Measurements from ENCODE around the gene ABCB9. TPM values are rescaled to one million over a fixed set of nuclear protein-coding genes. Genes with fewer than 3 reads are reported as not detected.
A peak's percentile ranks its signal among the peaks of the same experiment; 100 is the strongest.

Gene ABCB9
- total and polyA plus RNA-seq, 5 donors from 2014 or later: 0.47 to 5.3 (median 0.91) TPM

- Mint-ChIP-seq H3K36me3 (peaks cover 24% of the 10 kb centered on the region), H3K27ac (no peak overlapping the region), H3K27me3 (no peaks in the 10 kb centered on the region), H3K4me3 (no peak overlapping the region), H3K4me1 (no peaks in the 10 kb centered on the region), H3K9me3 (no peaks in the 10 kb centered on the region)
- Histone ChIP-seq H3K4me3 (ENCODE audit: low read depth, low read length) (no peak overlapping the region), H3K36me3 (ENCODE audit: control insufficient read depth, insufficient read depth, low read length) (peaks cover 38% of the 10 kb centered on the region), H3K4me1 (ENCODE audit: control insufficient read depth, insufficient read depth, low read length, poor library complexity, severe bottlenecking) (no peaks in the 10 kb centered on the region), H3K9me3 (ENCODE audit: control insufficient read depth in 2 of 2, low read length in 2 of 2) (no peaks in the 10 kb centered on the region), H3K27ac (ENCODE audit: insufficient read depth, low read length, poor library complexity, severe bottlenecking) (no peak overlapping the region), H3K27me3 (ENCODE audit: control insufficient read depth, insufficient read depth, low read length) (no peaks in the 10 kb centered on the region)
- DNase-seq: no peak
- no peak for ATAC-seq (ENCODE audit: low read depth in 2 of 2)
Measured at GRCh38 chr12:123005081-123005626, 38.9 kb upstream of the ABCB9 start.

GRCh38 chr12:123004287-123004686 lies 38.0 kb upstream of the ABCB9 start:
- DNase-seq (no peak), ATAC-seq (ENCODE audit: low read depth in 2 of 2) (no peak)
- Mint-ChIP-seq H3K27me3 (no peaks in the 10 kb centered on the region), H3K9me3 (no peaks in the 10 kb centered on the region), H3K27ac (no peak overlapping the region), H3K4me3 (no peak overlapping the region), H3K4me1 (no peaks in the 10 kb centered on the region), H3K36me3 (peaks cover 23% of the 10 kb centered on the region)
- no peaks in the 10 kb centered on the region for H3K9me3 ChIP-seq (ENCODE audit: control insufficient read depth in 2 of 2, low read length in 2 of 2)
- no peak overlapping the region for H3K4me3 ChIP-seq (ENCODE audit: low read depth, low read length)
- no peak overlapping the region for H3K27ac ChIP-seq (ENCODE audit: insufficient read depth, low read length, poor library complexity, severe bottlenecking)
- no peaks in the 10 kb centered on the region for H3K27me3 ChIP-seq (ENCODE audit: control insufficient read depth, insufficient read depth, low read length)
- H3K36me3 ChIP-seq (ENCODE audit: control insufficient read depth, insufficient read depth, low read length): peaks cover 35% of the 10 kb centered on the region
- H3K4me1 ChIP-seq (ENCODE audit: control insufficient read depth, insufficient read depth, low read length, poor library complexity, severe bottlenecking): no peaks in the 10 kb centered on the region

- H3K36me3 Mint-ChIP-seq: peaks cover 23% of the 10 kb centered on the region
- Histone ChIP-seq H3K4me1 (ENCODE audit: control insufficient read depth, insufficient read depth, low read length, poor library complexity, severe bottlenecking) (no peaks in the 10 kb centered on the region), H3K36me3 (ENCODE audit: control insufficient read depth, insufficient read depth, low read length) (peaks cover 29% of the 10 kb centered on the region), H3K27ac (ENCODE audit: insufficient read depth, low read length, poor library complexity, severe bottlenecking) (no peak overlapping the region), H3K27me3 (ENCODE audit: control insufficient read depth, insufficient read depth, low read length) (no peaks in the 10 kb centered on the region), H3K9me3 (ENCODE audit: control insufficient read depth in 2 of 2, low read length in 2 of 2) (no peaks in the 10 kb centered on the region), H3K4me3 (ENCODE audit: low read depth, low read length) (no peak overlapping the region)
- H3K27me3 Mint-ChIP-seq: no peaks in the 10 kb centered on the region
- peak overlapping the region in 2 of 3 donors; percentile 76 to 88 for H3K27ac Mint-ChIP-seq
- H3K4me1 Mint-ChIP-seq: no peaks in the 10 kb centered on the region
- ATAC-seq (ENCODE audit: low read depth in 2 of 2) (no peak), DNase-seq (no peak)
- no peaks in the 10 kb centered on the region for H3K9me3 Mint-ChIP-seq
- no peak overlapping the region for H3K4me3 Mint-ChIP-seq
Measured at GRCh38 chr12:123003257-123003656, 37.0 kb upstream of the ABCB9 start.

GRCh38 chr12:123001464-123001863 lies 35.2 kb upstream of the ABCB9 start:
- Histone ChIP-seq H3K36me3 (ENCODE audit: control insufficient read depth, insufficient read depth, low read length) (peaks cover 27% of the 10 kb centered on the region), H3K4me1 (ENCODE audit: control insufficient read depth, insufficient read depth, low read length, poor library complexity, severe bottlenecking) (no peaks in the 10 kb centered on the region), H3K27ac (ENCODE audit: insufficient read depth, low read length, poor library complexity, severe bottlenecking) (no peak overlapping the region), H3K27me3 (ENCODE audit: control insufficient read depth, insufficient read depth, low read length) (no peaks in the 10 kb centered on the region), H3K4me3 (ENCODE audit: low read depth, low read length) (no peak overlapping the region), H3K9me3 (ENCODE audit: control insufficient read depth in 2 of 2, low read length in 2 of 2) (no peaks in the 10 kb centered on the region)
- DNase-seq (no peak), ATAC-seq (ENCODE audit: low read depth in 2 of 2) (no peak)
- peak overlapping the region in 1 of 3 donors; percentile 26 for H3K27ac Mint-ChIP-seq
- H3K4me3 Mint-ChIP-seq: no peak overlapping the region
- peaks cover 16% of the 10 kb centered on the region for H3K36me3 Mint-ChIP-seq
- no peaks in the 10 kb centered on the region for H3K9me3 Mint-ChIP-seq
- H3K27me3 Mint-ChIP-seq: no peaks in the 10 kb centered on the region
- no peaks in the 10 kb centered on the region for H3K4me1 Mint-ChIP-seq

GRCh38 chr12:123000578-123000977 lies 34.3 kb upstream of the ABCB9 start:
- Mint-ChIP-seq H3K4me1 (no peaks in the 10 kb centered on the region), H3K27me3 (no peaks in the 10 kb centered on the region), H3K36me3 (peaks cover 16% of the 10 kb centered on the region), H3K4me3 (no peak overlapping the region), H3K27ac (no peak overlapping the region), H3K9me3 (no peaks in the 10 kb centered on the region)
- no peaks in the 10 kb centered on the region for H3K27me3 ChIP-seq (ENCODE audit: control insufficient read depth, insufficient read depth, low read length)
- DNase-seq (no peak), ATAC-seq (ENCODE audit: low read depth in 2 of 2) (no peak)
- H3K9me3 ChIP-seq (ENCODE audit: control insufficient read depth in 2 of 2, low read length in 2 of 2): no peaks in the 10 kb centered on the region
- no peaks in the 10 kb centered on the region for H3K4me1 ChIP-seq (ENCODE audit: control insufficient read depth, insufficient read depth, low read length, poor library complexity, severe bottlenecking)
- H3K36me3 ChIP-seq (ENCODE audit: control insufficient read depth, insufficient read depth, low read length): peaks cover 28% of the 10 kb centered on the region
- H3K4me3 ChIP-seq (ENCODE audit: low read depth, low read length): no peak overlapping the region
- H3K27ac ChIP-seq (ENCODE audit: insufficient read depth, low read length, poor library complexity, severe bottlenecking): no peak overlapping the region

GRCh38 chr12:122999986-123000420 lies 33.7 kb upstream of the ABCB9 start:
- ATAC-seq (ENCODE audit: low read depth in 2 of 2) (no peak), DNase-seq (no peak)
- Histone ChIP-seq H3K4me1 (ENCODE audit: control insufficient read depth, insufficient read depth, low read length, poor library complexity, severe bottlenecking) (no peaks in the 10 kb centered on the region), H3K27ac (ENCODE audit: insufficient read depth, low read length, poor library complexity, severe bottlenecking) (no peak overlapping the region), H3K9me3 (ENCODE audit: control insufficient read depth in 2 of 2, low read length in 2 of 2) (no peaks in the 10 kb centered on the region), H3K27me3 (ENCODE audit: control insufficient read depth, insufficient read depth, low read length) (no peaks in the 10 kb centered on the region), H3K4me3 (ENCODE audit: low read depth, low read length) (no peak overlapping the region), H3K36me3 (ENCODE audit: control insufficient read depth, insufficient read depth, low read length) (peaks cover 27% of the 10 kb centered on the region)
- Mint-ChIP-seq H3K9me3 (no peaks in the 10 kb centered on the region), H3K4me3 (no peak overlapping the region), H3K27me3 (no peaks in the 10 kb centered on the region), H3K36me3 (peaks cover 16% of the 10 kb centered on the region), H3K27ac (no peak overlapping the region), H3K4me1 (no peaks in the 10 kb centered on the region)

- H3K9me3 ChIP-seq (ENCODE audit: control insufficient read depth in 2 of 2, low read length in 2 of 2): no peaks in the 10 kb centered on the region
- ATAC-seq (ENCODE audit: low read depth in 2 of 2) (no peak), DNase-seq (no peak)
- no peak overlapping the region for H3K27ac ChIP-seq (ENCODE audit: insufficient read depth, low read length, poor library complexity, severe bottlenecking)
- no peaks in the 10 kb centered on the region for H3K4me1 ChIP-seq (ENCODE audit: control insufficient read depth, insufficient read depth, low read length, poor library complexity, severe bottlenecking)
- Mint-ChIP-seq H3K27me3 (no peaks in the 10 kb centered on the region), H3K4me3 (no peak overlapping the region), H3K4me1 (no peaks in the 10 kb centered on the region), H3K36me3 (peaks cover 16% of the 10 kb centered on the region), H3K9me3 (no peaks in the 10 kb centered on the region), H3K27ac (no peak overlapping the region)
- no peak overlapping the region for H3K4me3 ChIP-seq (ENCODE audit: low read depth, low read length)
- peaks cover 21% of the 10 kb centered on the region for H3K36me3 ChIP-seq (ENCODE audit: control insufficient read depth, insufficient read depth, low read length)
- no peaks in the 10 kb centered on the region for H3K27me3 ChIP-seq (ENCODE audit: control insufficient read depth, insufficient read depth, low read length)
Measured at GRCh38 chr12:122999196-122999946, 33.1 kb upstream of the ABCB9 start.

GRCh38 chr12:122998316-122998715 lies 32.1 kb upstream of the ABCB9 start:
- H3K36me3 Mint-ChIP-seq: peaks cover 16% of the 10 kb centered on the region

More at GRCh38 chr12:122998316-122998715, 32.1 kb upstream of the ABCB9 start:
- H3K27ac Mint-ChIP-seq: no peak overlapping the region
- Histone ChIP-seq H3K9me3 (ENCODE audit: control insufficient read depth in 2 of 2, low read length in 2 of 2) (no peaks in the 10 kb centered on the region), H3K27me3 (ENCODE audit: control insufficient read depth, insufficient read depth, low read length) (no peaks in the 10 kb centered on the region), H3K4me1 (ENCODE audit: control insufficient read depth, insufficient read depth, low read length, poor library complexity, severe bottlenecking) (no peaks in the 10 kb centered on the region), H3K4me3 (ENCODE audit: low read depth, low read length) (no peak overlapping the region), H3K36me3 (ENCODE audit: control insufficient read depth, insufficient read depth, low read length) (peaks cover 19% of the 10 kb centered on the region), H3K27ac (ENCODE audit: insufficient read depth, low read length, poor library complexity, severe bottlenecking) (no peak overlapping the region)
- no peak for DNase-seq
- no peaks in the 10 kb centered on the region for H3K27me3 Mint-ChIP-seq
- ATAC-seq (ENCODE audit: low read depth in 2 of 2): no peak
- H3K4me3 Mint-ChIP-seq: no peak overlapping the region
- no peaks in the 10 kb centered on the region for H3K9me3 Mint-ChIP-seq
- no peaks in the 10 kb centered on the region for H3K4me1 Mint-ChIP-seq

Data from CD4-positive, CD25-positive, alpha-beta regulatory T cell (primary cell).